ENCODE results near the gene WRAP53. TPM values are rescaled to one million over a fixed set of nuclear protein-coding genes. Genes with fewer than 3 reads are reported as not detected.

The WRAP53 gene
- total and polyA plus RNA-seq, 4 donors: 9.6 to 17.3 (median 11.5) TPM

DNA sequence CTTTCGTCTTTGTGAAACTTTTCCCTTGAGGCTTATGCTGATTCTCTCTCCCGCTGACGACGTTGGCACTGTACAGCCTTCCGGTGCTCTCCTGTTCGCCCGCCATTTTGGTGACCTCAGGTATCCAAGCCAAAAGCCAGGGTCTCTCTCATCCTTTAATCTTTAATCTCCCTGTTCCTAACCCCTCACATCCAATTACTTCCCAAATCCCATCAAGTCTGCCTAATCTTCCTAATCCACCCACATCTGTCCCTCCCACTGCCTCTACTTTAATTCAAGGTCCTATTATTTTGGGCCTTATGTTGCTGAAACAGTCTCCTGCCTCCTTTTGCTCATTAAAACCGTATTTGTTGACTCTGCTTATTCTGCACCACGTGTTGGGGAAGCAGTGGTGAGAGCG, 7.3 kb downstream of the WRAP53 start:
- TF ChIP-seq, protein P1, sequence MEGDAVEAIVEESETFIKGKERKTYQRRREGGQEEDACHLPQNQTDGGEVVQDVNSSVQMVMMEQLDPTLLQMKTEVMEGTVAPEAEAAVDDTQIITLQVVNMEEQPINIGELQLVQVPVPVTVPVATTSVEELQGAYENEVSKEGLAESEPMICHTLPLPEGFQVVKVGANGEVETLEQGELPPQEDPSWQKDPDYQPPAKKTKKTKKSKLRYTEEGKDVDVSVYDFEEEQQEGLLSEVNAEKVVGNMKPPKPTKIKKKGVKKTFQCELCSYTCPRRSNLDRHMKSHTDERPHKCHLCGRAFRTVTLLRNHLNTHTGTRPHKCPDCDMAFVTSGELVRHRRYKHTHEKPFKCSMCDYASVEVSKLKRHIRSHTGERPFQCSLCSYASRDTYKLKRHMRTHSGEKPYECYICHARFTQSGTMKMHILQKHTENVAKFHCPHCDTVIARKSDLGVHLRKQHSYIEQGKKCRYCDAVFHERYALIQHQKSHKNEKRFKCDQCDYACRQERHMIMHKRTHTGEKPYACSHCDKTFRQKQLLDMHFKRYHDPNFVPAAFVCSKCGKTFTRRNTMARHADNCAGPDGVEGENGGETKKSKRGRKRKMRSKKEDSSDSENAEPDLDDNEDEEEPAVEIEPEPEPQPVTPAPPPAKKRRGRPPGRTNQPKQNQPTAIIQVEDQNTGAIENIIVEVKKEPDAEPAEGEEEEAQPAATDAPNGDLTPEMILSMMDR (IDR thresholded peaks at IDR 0.05; ENCODE audit: control extremely low read depth, extremely low read depth): no peak
- no peaks in the 10 kb centered on the region for H3K27me3 ChIP-seq (ENCODE audit: control insufficient read depth in 3 of 3, insufficient read depth in 3 of 3, low read length in 2 of 3)
- 98% methylated on average over 10 of the region's 10 CpGs for WGBS, 2 donors
- H3K4me3 ChIP-seq: no peak overlapping the region
- H3K9me3 ChIP-seq (ENCODE audit: control insufficient read depth in 4 of 4, insufficient read depth in 3 of 4, low read length in 3 of 4): no peaks in the 10 kb centered on the region
- no peak for DNase-seq
- H3K27ac ChIP-seq (ENCODE audit: low read depth in 1 of 2, low read length in 1 of 2): no peak overlapping the region
- peaks cover 0 to 8% (median 5%) of the 10 kb centered on the region in 4 donors for H3K36me3 ChIP-seq (ENCODE audit: control insufficient read depth in 4 of 4, insufficient read depth in 4 of 4, low read length in 4 of 4)
- H3K4me1 ChIP-seq (ENCODE audit: control insufficient read depth in 5 of 5, insufficient read depth in 5 of 5, low read length in 5 of 5): no peaks in the 10 kb centered on the region
- no peak overlapping the region for H3K9ac ChIP-seq (ENCODE audit: insufficient read depth in 1 of 2, low read length in 2 of 2)
- no peak for ATAC-seq (ENCODE audit: insufficient read depth, low FRiP score)

- ATAC-seq (ENCODE audit: insufficient read depth, low FRiP score): no peak
- WGBS, 2 donors: 98% methylated on average over 4 of the region's 4 CpGs
- H3K36me3 ChIP-seq (ENCODE audit: control insufficient read depth in 4 of 4, insufficient read depth in 4 of 4, low read length in 4 of 4): peaks cover 0 to 24% (median 13%) of the 10 kb centered on the region in 4 donors
- H3K27ac ChIP-seq (ENCODE audit: low read depth in 1 of 2, low read length in 1 of 2): no peak overlapping the region
- H3K4me3 ChIP-seq: no peak overlapping the region
- DNase-seq: no peak
- no peaks in the 10 kb centered on the region for H3K4me1 ChIP-seq (ENCODE audit: control insufficient read depth in 5 of 5, insufficient read depth in 5 of 5, low read length in 5 of 5)
- no peak overlapping the region for H3K9ac ChIP-seq (ENCODE audit: insufficient read depth in 1 of 2, low read length in 2 of 2)
- TF ChIP-seq, protein P1 (IDR thresholded peaks at IDR 0.05; ENCODE audit: control extremely low read depth, extremely low read depth): no peak
- peaks cover 0 to 3% (median 0%) of the 10 kb centered on the region in 4 donors for H3K9me3 ChIP-seq (ENCODE audit: control insufficient read depth in 4 of 4, insufficient read depth in 3 of 4, low read length in 3 of 4)
- no peaks in the 10 kb centered on the region for H3K27me3 ChIP-seq (ENCODE audit: control insufficient read depth in 3 of 3, insufficient read depth in 3 of 3, low read length in 2 of 3)
Observed at GRCh38 chr17:7697828-7698588, 9.7 kb downstream of the WRAP53 start.

DNA sequence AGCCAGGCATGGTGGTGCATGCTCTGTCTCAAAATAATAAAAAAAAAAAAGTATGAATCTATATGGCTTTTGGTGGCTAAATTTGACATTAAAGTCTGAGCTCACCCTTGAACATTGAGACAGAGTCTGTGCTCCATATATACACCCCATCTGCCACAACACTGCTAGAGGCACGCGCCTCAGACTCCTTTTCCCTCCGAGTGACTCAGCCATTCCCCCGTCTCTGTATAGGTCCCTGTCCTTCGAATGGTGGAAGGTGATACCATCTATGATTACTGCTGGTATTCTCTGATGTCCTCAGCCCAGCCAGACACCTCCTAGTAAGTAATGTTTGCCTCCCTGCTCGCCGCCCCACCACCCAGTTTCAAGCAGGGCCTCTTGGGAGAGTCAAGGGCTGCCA, 12.2 kb downstream of the WRAP53 start:
- Histone ChIP-seq H3K36me3 (ENCODE audit: control insufficient read depth in 4 of 4, insufficient read depth in 4 of 4, low read length in 4 of 4) (peaks cover 0 to 23% (median 9%) of the 10 kb centered on the region in 4 donors), H3K9ac (ENCODE audit: insufficient read depth in 1 of 2, low read length in 2 of 2) (no peak overlapping the region), H3K9me3 (ENCODE audit: control insufficient read depth in 4 of 4, insufficient read depth in 3 of 4, low read length in 3 of 4) (peaks cover 0 to 3% (median 0%) of the 10 kb centered on the region in 4 donors), H3K4me1 (ENCODE audit: control insufficient read depth in 5 of 5, insufficient read depth in 5 of 5, low read length in 5 of 5) (peaks cover 0 to 9% (median 2%) of the 10 kb centered on the region in 5 donors), H3K27me3 (ENCODE audit: control insufficient read depth in 3 of 3, insufficient read depth in 3 of 3, low read length in 2 of 3) (no peaks in the 10 kb centered on the region), H3K4me3 (no peak overlapping the region), H3K27ac (ENCODE audit: low read depth in 1 of 2, low read length in 1 of 2) (no peak overlapping the region)
- WGBS, 2 donors: 96% methylated on average over 7 of the region's 7 CpGs
- ATAC-seq (ENCODE audit: insufficient read depth, low FRiP score): no peak
- DNase-seq: no peak
- TF ChIP-seq, protein P1 (IDR thresholded peaks at IDR 0.05; ENCODE audit: control extremely low read depth, extremely low read depth): no peak

Data from lung (tissue), 12 donors.